ENCODE results near the gene CAPN11.

DNA sequence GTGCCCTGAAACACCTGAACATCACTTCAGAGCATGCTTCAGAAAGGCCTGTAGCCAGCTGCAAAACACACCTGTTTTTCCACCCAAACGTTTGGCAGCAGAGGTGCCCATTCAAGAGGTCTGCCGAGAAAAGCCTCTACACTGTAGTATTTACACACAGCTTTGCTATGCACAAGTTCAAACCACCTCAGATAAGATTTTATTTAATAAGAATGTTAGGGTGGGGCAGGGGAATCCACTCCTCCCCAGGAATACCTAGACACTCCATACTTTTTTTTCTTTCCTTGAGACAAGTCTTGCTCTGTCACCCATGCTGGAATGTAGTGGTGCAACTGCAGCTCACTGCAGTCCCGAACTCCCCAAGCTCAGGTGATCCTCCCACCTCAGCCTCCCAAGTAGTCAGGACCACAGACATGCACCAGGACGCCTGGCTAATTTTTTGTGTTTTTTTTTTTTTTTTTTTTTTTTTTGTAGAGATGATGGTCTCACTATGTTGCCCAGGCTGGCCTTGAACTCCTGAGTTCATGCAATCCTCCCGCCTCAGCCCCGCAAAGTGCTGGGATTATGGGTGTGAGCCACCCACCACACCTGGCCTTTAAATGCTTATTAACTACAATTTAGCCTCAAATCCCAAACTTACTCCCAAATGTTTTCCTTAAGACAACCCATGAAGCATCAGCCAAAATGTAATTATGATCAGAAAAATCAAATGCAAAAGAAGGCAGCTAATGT lies 41.1 kb upstream of the CAPN11 start:
- TF ChIP-seq, protein P1, sequence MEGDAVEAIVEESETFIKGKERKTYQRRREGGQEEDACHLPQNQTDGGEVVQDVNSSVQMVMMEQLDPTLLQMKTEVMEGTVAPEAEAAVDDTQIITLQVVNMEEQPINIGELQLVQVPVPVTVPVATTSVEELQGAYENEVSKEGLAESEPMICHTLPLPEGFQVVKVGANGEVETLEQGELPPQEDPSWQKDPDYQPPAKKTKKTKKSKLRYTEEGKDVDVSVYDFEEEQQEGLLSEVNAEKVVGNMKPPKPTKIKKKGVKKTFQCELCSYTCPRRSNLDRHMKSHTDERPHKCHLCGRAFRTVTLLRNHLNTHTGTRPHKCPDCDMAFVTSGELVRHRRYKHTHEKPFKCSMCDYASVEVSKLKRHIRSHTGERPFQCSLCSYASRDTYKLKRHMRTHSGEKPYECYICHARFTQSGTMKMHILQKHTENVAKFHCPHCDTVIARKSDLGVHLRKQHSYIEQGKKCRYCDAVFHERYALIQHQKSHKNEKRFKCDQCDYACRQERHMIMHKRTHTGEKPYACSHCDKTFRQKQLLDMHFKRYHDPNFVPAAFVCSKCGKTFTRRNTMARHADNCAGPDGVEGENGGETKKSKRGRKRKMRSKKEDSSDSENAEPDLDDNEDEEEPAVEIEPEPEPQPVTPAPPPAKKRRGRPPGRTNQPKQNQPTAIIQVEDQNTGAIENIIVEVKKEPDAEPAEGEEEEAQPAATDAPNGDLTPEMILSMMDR (IDR thresholded peaks at IDR 0.05 in 2 of 3, conservative IDR thresholded peaks at IDR 0.05 in 1 of 3; ENCODE audit: borderline replicate concordance in 1 of 3, insufficient read depth in 1 of 3, low read depth in 2 of 3, low read length in 2 of 3) = no peak
- TF ChIP-seq EZH2phosphoT487 (IDR thresholded peaks at IDR 0.05; ENCODE audit: borderline replicate concordance) = no peak
- TF ChIP-seq ZFX (IDR thresholded peaks at IDR 0.05) = no peak
- TF ChIP-seq RAD21 (IDR thresholded peaks at IDR 0.05; ENCODE audit: low read depth) = no peak
- TF ChIP-seq POLR2A (IDR thresholded peaks at IDR 0.05; ENCODE audit: borderline replicate concordance, extremely low read depth, insufficient read depth, insufficient read length) = no peak
- TF ChIP-seq, protein P2, sequence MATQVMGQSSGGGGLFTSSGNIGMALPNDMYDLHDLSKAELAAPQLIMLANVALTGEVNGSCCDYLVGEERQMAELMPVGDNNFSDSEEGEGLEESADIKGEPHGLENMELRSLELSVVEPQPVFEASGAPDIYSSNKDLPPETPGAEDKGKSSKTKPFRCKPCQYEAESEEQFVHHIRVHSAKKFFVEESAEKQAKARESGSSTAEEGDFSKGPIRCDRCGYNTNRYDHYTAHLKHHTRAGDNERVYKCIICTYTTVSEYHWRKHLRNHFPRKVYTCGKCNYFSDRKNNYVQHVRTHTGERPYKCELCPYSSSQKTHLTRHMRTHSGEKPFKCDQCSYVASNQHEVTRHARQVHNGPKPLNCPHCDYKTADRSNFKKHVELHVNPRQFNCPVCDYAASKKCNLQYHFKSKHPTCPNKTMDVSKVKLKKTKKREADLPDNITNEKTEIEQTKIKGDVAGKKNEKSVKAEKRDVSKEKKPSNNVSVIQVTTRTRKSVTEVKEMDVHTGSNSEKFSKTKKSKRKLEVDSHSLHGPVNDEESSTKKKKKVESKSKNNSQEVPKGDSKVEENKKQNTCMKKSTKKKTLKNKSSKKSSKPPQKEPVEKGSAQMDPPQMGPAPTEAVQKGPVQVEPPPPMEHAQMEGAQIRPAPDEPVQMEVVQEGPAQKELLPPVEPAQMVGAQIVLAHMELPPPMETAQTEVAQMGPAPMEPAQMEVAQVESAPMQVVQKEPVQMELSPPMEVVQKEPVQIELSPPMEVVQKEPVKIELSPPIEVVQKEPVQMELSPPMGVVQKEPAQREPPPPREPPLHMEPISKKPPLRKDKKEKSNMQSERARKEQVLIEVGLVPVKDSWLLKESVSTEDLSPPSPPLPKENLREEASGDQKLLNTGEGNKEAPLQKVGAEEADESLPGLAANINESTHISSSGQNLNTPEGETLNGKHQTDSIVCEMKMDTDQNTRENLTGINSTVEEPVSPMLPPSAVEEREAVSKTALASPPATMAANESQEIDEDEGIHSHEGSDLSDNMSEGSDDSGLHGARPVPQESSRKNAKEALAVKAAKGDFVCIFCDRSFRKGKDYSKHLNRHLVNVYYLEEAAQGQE (IDR thresholded peaks at IDR 0.05; ENCODE audit: low read depth) = no peak
- TF ChIP-seq, protein P3, sequence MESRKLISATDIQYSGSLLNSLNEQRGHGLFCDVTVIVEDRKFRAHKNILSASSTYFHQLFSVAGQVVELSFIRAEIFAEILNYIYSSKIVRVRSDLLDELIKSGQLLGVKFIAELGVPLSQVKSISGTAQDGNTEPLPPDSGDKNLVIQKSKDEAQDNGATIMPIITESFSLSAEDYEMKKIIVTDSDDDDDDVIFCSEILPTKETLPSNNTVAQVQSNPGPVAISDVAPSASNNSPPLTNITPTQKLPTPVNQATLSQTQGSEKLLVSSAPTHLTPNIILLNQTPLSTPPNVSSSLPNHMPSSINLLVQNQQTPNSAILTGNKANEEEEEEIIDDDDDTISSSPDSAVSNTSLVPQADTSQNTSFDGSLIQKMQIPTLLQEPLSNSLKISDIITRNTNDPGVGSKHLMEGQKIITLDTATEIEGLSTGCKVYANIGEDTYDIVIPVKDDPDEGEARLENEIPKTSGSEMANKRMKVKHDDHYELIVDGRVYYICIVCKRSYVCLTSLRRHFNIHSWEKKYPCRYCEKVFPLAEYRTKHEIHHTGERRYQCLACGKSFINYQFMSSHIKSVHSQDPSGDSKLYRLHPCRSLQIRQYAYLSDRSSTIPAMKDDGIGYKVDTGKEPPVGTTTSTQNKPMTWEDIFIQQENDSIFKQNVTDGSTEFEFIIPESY (IDR thresholded peaks at IDR 0.05; ENCODE audit: extremely low read depth, insufficient replicate concordance, low read length) = no peak
- TF ChIP-seq, protein P4, sequence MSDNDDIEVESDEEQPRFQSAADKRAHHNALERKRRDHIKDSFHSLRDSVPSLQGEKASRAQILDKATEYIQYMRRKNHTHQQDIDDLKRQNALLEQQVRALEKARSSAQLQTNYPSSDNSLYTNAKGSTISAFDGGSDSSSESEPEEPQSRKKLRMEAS (IDR thresholded peaks at IDR 0.05) = no peak
- no peak for TF ChIP-seq EZH2 (IDR thresholded peaks at IDR 0.05)
- TF ChIP-seq ZNF274 (IDR thresholded peaks at IDR 0.05; ENCODE audit: low read depth, low read length) = no peak
- TF ChIP-seq, protein P5, sequence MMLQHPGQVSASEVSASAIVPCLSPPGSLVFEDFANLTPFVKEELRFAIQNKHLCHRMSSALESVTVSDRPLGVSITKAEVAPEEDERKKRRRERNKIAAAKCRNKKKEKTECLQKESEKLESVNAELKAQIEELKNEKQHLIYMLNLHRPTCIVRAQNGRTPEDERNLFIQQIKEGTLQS (IDR thresholded peaks at IDR 0.05) = no peak
- no peak for TF ChIP-seq JUND (IDR thresholded peaks at IDR 0.05)
- TF ChIP-seq FOSL1 (IDR thresholded peaks at IDR 0.05; ENCODE audit: low read depth) = no peak

Data from HCT116 (cell line).